T-helper 2 cell treated with Interferon-gamma antibody and Interleukin-4, amounts not matched to agents 100 ng/mL and 5 ng/mL, for 36 hours (primary cell): ENCODE data around the gene DACT3. TPM values are rescaled to one million over a fixed set of nuclear protein-coding genes. Genes with fewer than 3 reads are reported as not detected.

Experiments used
- intact Hi-C: fragments of 100-400 bp; cut with micrococcal nuclease; formaldehyde crosslinking; loops from one replicate; pipeline ENCODE4 v1.15.1; 2023
- total RNA-seq: library from RNA; stranded (reverse); gene quantifications from 2 replicates; pipeline ENCODE4 v1.2.3, GENCODE V29; 2022

The DACT3 gene
- total RNA-seq: 0.34 and 0.55 TPM in 2 replicates

- intact Hi-C loops: loop anchor here (1.0 kb wide), 3 partner anchors 27 to 127 kb away; partner anchors contain the start of gene SLC1A5
Measured at GRCh38 chr19:46661020-46661731, at the start of gene DACT3. Gene DACT3 (minus strand): TSS chr19:46661182. CDS start chr19:46661064, 118 bp downstream.

GRCh38 chr19:46710687-46711086, 49.7 kb upstream of the DACT3 start:
- intact Hi-C loops: loop anchor here (5.0 kb wide), 1 partner anchor 37 kb away; the partner anchor contains the start of genes FKRP and STRN4

DNA sequence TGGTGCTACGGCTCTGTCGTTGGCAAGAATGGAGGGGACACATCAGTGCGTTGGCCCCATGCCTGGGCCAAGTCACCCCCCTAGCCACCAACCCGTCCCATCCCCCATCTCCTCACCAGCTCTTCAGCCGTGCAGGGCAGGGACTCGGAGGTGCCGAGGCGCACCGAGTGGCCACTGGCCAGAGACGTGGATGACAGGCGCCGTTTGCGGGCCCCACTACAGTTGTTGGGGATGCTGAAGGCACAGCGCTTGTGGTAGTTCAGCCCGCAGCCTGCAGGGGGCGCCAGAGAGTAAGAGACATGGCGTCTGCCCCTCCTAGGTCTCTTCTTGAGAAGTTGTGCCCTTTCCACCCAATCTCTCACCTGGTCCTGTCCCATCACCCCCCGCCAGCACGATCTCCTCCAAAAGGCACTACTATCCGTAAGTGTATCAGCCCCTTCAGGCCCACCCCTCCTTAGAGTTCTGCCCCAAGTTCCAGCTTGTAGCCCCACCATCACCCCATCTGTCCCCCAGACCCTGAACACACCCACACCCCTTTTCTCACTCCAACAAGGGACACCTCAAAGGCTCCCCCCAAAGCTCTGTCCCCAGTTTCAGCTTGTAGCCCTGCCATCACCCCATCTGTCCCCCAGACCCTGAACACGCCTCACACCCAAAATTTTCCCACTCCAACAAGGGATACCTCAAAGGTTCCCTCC, 43.5 kb upstream of the DACT3 start:
- intact Hi-C loops: loop anchor here (1.0 kb wide), 1 partner anchor 24 kb away; no protein-coding TSS in a partner anchor

DNA sequence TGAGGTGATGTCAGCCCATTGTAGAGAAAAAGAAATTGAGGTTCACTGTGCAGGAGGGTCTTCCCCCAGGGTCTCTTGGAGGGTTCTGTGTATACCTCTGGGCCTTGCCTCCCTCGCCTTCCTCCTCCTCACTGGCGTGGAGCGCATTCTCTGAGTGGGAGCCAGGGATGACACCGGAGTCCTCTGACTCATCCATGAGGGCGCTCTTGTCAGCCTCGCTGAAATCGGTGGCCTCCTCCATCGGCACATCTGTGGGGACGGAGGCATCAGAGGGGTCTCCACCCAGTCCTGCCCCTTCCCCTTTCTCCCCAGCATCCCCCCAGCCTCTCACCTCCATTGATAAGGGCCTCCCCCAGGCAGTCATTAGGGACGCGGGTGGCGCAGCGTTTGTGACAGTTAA, 39.7 kb upstream of the DACT3 start:
- intact Hi-C loops: no loop called here

DNA sequence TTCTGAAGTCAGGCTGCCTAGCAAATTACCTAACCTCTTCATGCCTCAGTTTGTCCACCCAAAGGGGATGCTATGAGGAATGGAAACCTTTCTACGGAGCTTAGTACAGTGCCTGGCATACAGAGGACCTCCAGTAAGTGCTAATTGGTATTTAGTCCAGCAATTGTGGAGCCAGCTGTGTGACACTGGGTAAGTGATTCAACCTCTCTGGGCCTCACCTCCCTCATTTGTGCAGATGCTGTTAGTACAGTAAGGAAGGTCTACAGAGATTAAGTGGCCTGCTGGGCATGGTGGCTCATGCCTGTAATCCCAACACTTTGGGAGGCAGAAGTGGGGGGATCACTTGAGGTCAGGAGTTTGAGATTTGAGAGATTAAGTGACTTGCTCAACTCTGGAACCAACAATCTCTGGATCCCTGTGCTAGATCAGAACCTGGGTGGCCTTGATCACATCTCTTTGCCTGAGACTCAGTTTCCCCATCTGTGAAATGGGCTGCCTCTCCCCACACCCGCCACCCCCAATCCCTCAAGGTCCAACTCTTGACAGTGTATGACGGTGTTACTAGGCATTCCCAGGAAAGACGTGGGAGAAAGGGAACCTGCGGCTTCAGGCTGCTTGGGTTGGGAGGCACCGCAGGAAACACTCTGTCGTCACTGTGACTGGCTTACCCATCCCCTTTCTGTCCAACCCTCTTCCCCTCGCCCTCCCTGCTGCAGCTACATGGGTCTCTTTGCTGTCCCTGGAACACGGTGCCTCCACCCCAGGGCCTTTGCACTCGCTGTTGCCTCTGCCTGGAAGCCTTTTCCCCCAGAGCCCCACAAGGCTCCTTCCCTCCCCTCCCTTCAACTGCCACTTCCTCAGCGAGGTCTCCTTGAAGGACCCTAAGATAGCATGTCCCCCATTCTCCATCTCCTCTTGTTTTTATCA, 37.7 kb upstream of the DACT3 start:
- intact Hi-C loops: no loop called here

DNA sequence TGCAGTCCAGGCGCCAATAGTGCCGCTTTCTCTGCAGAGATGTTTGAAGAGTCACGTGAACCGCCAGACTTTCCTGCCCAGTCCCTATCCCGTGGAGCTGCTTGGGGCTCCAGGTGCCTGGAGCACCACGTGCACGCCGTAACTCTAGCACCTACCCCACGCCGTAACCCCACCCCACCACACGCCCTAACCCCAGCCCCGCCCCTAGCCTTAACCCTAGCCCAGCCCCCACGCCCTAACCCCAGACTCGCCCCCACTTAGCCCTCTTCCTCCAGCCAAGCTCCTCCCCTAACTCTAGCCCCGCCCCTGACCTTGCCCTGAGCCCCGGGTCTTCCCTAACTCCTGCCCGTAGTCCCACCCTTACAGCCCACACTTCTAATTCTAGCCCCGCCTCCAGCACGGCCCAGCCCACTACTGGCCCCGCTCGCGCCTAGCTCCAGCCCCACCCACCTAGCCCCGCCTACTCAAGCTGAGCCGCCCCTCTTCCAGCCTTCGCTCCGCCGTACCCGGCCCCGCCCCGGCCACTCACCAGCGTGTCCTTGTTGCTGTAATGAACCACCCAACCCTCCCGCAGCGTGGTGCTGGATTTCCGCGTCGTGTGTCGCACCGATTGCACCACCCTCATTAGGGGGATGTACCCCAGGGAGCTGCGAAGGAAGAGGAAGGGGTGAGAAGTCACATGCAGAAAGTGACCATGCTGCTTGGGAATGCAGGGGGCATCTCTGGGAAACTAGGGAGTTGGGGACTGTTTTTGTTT, 36.4 kb upstream of the DACT3 start:
- intact Hi-C loops: no loop called here

GRCh38 chr19:46696866-46697203, 35.9 kb upstream of the DACT3 start:
- intact Hi-C loops: no loop called here

GRCh38 chr19:46696052-46696451, 35.1 kb upstream of the DACT3 start:
- intact Hi-C loops: no loop called here

- intact Hi-C loops: no loop called here
Measured at GRCh38 chr19:46693760-46694159, 32.8 kb upstream of the DACT3 start.

DNA sequence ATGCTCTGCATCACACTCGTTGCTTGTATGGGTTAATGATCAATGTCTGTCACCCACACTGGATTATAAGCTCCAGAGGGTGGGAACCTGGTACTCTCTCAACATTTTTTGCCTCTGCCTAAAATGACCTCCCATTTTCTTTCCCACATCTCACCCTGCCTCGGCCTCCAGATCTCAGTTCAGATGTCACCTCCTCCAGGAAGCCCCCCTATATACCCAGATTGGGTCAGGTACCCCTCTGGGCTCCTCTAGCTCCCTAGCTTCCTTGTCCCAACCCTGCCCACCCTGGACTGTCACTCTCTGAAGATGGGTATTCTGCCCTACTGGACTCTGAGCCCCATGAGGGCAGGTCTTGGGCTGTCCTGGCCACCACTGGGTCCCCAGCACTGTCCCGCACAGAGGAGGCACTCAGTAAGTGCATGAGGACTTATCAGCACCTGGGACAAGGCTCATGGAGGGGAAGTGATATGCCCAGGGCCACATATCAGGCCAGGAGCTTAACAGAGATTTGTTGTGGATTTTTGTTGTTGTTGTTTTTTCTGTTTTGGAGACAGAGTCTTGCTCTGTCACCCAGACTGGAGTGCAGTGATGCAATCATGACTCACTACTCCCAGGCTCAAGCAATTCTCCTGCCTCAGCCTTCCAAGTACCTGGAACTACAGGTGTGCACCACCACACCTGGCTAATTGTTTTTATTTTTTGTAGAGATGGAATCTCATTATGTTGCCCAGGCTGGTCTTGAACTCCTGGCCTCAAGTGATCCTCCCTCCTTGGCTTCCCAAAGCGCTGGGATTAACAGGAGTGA, 32.1 kb upstream of the DACT3 start:
- intact Hi-C loops: no loop called here

DNA sequence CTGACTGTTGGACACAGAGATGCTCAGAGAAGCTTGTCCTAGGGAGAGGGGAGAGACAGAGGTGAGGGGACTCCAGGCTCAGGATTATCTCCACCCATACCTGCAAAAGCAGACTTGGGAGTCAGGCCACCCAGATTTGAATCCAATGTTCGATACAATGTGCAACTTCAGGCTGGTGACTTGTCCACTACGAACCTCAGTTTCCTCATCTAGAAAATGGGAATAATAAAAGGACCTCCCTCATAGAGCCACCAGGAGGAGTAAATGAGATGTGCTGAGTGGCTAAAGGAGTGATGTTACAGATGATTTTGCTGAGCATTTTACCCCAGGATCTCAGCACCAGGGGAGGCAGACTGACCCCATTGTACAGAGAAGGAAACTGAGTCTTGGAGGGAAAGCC, 31.0 kb upstream of the DACT3 start:
- intact Hi-C loops: no loop called here

- intact Hi-C loops: no loop called here
Measured at GRCh38 chr19:46691104-46691503, 30.1 kb upstream of the DACT3 start.

GRCh38 chr19:46689358-46689757, 28.4 kb upstream of the DACT3 start:
- intact Hi-C loops: no loop called here

- intact Hi-C loops: no loop called here
Measured at GRCh38 chr19:46687438-46688145, 26.6 kb upstream of the DACT3 start.

- intact Hi-C loops: no loop called here
Measured at GRCh38 chr19:46685189-46685588, 24.2 kb upstream of the DACT3 start.

DNA sequence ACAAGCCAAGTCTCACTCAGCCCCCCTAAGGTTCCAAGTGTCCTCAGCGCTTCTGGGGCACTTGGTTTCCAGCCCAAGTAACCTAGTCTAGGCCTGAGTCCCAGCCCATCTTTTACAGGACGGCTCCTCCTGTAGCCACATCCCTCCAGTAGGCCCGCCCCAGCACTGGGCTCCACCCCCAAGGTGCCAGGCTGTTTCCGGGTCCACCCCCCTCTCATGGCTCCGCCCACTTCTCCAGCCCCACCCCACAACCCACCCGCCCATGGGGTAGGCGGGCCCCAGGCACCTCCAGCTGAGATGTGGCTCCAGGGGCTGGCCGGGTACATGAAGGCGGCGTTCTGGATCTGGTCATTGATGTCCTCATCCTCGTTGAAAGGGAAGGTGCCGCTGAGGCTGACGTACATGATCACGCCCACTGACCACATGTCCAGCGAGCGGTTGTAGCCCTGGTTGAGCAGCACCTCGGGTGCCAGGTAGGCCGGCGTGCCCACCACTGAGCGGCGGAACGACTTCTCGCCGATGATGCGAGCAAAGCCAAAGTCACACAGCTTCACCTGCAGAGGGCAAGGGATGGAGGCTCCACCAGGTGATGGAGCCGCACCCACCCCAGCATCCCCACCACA, 17.2 kb upstream of the DACT3 start:
- intact Hi-C loops: no loop called here

DNA sequence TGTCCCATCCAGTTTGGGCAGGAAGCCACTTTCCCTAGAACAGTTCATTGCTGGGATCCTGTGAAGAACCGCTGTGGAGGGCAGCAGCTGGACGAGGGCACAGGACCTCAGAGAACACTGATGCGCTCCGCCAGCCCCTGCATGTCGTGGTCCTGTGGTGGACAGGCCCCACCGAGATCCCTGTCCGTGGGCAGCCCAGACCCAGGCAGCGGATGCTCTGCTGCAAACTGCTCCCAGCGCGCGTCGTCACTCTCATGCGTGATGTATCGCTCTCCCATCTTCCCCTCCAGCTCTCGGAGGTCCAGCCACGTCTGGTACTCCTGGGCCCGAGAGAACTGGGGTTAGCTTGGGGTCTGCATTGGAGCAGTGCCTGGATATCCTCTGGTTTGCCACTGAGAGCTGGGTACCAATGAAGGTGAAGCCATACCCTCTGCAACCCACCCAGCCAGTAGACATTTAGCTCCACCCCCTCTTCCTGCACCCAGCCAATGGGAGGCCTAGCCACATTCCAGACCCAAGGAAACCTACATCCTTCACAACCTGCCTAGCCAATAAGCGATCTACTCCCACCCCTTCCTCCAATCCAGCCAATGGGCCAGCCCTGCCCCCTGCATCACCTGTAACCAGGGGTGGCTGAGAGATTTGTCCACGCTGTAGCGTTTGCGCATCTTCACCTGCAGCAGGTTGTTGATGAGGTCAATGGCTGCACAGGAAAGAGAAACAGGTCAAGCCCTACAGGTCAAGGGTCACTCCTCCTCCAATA, 13.6 kb upstream of the DACT3 start:
- intact Hi-C loops: no loop called here

DNA sequence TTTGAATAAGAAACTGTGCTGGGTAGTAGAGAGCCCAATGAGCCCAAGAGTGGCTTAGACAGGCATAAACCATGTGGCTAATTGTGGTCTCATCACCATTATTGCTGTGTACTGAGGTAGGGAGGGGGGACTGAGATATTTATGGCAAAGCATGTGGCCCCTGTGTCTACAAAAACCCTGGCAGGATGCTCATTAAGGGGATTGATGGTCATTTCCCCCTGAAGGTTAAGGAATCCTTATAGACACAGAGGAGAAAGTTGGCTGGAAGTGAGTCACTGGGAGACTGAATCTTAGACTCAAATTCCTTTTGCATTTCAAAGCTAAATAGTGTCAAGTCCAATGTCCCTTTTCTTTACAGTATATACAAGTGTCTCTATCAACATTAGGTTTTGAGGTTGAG, 9.8 kb upstream of the DACT3 start:
- intact Hi-C loops: no loop called here
